Stimulated activated CD4-positive, alpha-beta T cell treated with anti-CD3 and anti-CD28 coated beads, TNF-alpha, amount 100 ng/mL, for 1 hour (primary cell): ENCODE measurements around the gene MCRS1.
A peak's percentile ranks its signal among the peaks of the same experiment; 100 is the strongest.
"Not testable (repeated sequence)": the region's sequence is repeated elsewhere in the genome, so short reads cannot be mapped to it uniquely, and the experiment has no call there.

Experiments
- DNase-seq, 3 donors: peaks; one replicate each; pipeline ENCODE4 v3.0.0-alpha.2; 2020; ENCODE audit warnings: low read depth in 3 of 3, low spot score in 1 of 3

MCRS1 gene

GRCh38 chr12:49567611-49568441, at the start of gene MCRS1:
Gene MCRS1 (minus strand): TSS chr12:49568142. CDS start chr12:49566731, 1,411 bp downstream.
- peak; percentile 78 to 81 (median 80) for DNase-seq

- DNase-seq = no peak
Measured at GRCh38 chr12:49616533-49617219, 48.7 kb upstream of the MCRS1 start.

GRCh38 chr12:49615725-49616124, 47.8 kb upstream of the MCRS1 start:
- DNase-seq = no peak

GRCh38 chr12:49612210-49612609, 44.3 kb upstream of the MCRS1 start:
- no peak for DNase-seq

- not testable (repeated sequence) for DNase-seq
Measured at GRCh38 chr12:49610785-49611184, 42.8 kb upstream of the MCRS1 start.

- DNase-seq = no peak
Measured at GRCh38 chr12:49609875-49610154, 41.9 kb upstream of the MCRS1 start.

- DNase-seq = no peak
Measured at GRCh38 chr12:49609059-49609874, 41.3 kb upstream of the MCRS1 start.

GRCh38 chr12:49605539-49605938, 37.6 kb upstream of the MCRS1 start, which contains the start of gene FAM186B:
Gene FAM186B (minus strand): TSS chr12:49605639. CDS start chr12:49605477, 162 bp downstream.
- not testable (repeated sequence) for DNase-seq

- no peak for DNase-seq
Measured at GRCh38 chr12:49604856-49605255, 36.9 kb upstream of the MCRS1 start.

GRCh38 chr12:49603721-49604120, 35.8 kb upstream of the MCRS1 start:
- DNase-seq = no peak

GRCh38 chr12:49599961-49600360, 32.0 kb upstream of the MCRS1 start:
- no peak for DNase-seq

GRCh38 chr12:49598527-49598926, 30.6 kb upstream of the MCRS1 start:
- DNase-seq = no peak

GRCh38 chr12:49588721-49589516, 21.0 kb upstream of the MCRS1 start:
- no peak for DNase-seq

GRCh38 chr12:49588281-49588680, 20.3 kb upstream of the MCRS1 start:
- no peak for DNase-seq

- DNase-seq = no peak
Measured at GRCh38 chr12:49587174-49587908, 19.4 kb upstream of the MCRS1 start.

- DNase-seq = no peak
Measured at GRCh38 chr12:49585477-49586459, 17.8 kb upstream of the MCRS1 start.

GRCh38 chr12:49584591-49584990, 16.6 kb upstream of the MCRS1 start:
- no peak for DNase-seq

- DNase-seq = no peak
Measured at GRCh38 chr12:49583366-49584094, 15.6 kb upstream of the MCRS1 start.
